Measurements from ENCODE around the gene ARL17A. TPM values are rescaled to one million over a fixed set of nuclear protein-coding genes. Genes with fewer than 3 reads are reported as not detected.

Gene ARL17A
- polyA plus RNA-seq, 1 donor from 2014 or later: 5.9 TPM

Other genes with a start within 250 kb of the ARL17A start
- 32.3 TPM for gene ARL17B, start 217.9 kb downstream of the ARL17A start, polyA plus RNA-seq
- gene LRRC37A2, start 67.2 kb downstream of the ARL17A start, polyA plus RNA-seq: 12.2 TPM
- 16.5 TPM for gene NSF, start 11.0 kb upstream of the ARL17A start, polyA plus RNA-seq
- 0.14 TPM for gene WNT3, start 239.0 kb upstream of the ARL17A start, polyA plus RNA-seq